DMS 273 treated with DMSO at 0.1 percent for 48 hours (cell line): Measurements from ENCODE around the gene FAM234A.
"Not testable (repeated sequence)": the region's sequence is repeated elsewhere in the genome, so short reads cannot be mapped to it uniquely, and the experiment has no call there.

Source experiments
- DNase-seq: peaks from one replicate; lab custom pipeline; 2025; lab: John Stamatoyannopoulos, UW

The FAM234A gene, protein sequence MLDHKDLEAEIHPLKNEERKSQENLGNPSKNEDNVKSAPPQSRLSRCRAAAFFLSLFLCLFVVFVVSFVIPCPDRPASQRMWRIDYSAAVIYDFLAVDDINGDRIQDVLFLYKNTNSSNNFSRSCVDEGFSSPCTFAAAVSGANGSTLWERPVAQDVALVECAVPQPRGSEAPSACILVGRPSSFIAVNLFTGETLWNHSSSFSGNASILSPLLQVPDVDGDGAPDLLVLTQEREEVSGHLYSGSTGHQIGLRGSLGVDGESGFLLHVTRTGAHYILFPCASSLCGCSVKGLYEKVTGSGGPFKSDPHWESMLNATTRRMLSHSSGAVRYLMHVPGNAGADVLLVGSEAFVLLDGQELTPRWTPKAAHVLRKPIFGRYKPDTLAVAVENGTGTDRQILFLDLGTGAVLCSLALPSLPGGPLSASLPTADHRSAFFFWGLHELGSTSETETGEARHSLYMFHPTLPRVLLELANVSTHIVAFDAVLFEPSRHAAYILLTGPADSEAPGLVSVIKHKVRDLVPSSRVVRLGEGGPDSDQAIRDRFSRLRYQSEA

DNA sequence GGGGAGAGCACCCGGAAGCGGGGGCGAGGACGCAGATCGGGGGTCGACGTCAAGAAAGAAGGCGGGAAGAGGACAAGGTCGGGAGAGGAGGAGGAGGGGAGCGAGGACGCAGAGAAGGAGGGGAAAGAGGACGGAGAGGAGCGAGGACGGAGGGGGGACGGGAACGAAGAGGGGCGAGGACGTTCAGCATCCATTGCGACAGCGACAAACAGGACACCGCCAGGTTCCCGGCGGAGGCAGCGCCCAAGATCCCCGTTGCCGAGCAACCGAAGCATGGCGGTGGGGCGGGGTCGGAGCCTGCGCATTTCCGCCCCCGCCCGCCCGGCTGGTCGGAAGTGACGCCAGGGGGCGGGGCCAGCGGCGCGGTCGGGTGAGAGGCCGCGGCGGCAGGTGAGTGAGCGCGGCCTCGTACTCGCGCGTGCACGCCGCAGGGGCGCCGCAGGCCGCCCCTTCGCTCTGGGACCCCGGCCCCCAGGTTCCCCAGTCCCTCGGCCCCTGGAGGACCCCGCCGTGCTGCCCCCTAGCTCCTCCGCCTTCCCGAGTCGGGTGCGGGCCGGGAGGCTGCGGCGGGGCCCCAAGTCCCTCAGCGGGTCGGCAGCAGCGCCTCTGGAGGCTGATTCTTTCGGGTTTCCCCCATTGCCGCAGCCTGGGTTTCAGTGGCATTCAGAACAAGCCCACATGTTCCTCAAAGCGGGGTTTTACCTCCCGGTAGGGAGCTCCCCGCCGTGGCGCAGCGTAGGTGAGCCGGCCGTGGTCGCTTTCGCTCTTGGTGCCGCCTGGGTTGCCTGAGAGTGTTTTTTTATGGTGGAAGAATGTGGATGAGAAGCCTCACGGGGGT, at the start of gene FAM234A:
TSS of gene FAM234A (plus strand) at position 354 of the 838 bp plus-strand sequence. CDS start 19,593 bp downstream, outside the sequence.
- DNase-seq, result peak; percentile 90

DNA sequence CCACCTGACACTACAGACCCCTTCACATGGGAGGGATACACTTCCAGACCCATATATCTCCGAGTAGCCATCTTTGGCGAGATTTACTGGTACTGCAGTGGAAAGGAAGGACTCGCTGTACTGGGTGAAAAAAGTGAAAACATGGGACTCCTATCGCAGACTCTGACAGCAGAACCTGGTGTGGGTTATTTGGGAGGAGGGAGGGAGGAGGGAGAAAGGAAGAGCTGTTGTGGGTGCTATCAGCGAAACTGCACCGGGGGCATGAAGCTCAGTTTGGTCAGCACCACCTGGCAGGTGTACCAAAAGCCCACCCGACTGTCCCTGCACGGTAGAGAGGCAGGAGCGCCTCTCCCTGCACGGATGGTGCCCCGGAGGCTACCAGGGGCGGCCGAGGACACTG, 49.4 kb upstream of the FAM234A start:
- no peak for DNase-seq

DNA sequence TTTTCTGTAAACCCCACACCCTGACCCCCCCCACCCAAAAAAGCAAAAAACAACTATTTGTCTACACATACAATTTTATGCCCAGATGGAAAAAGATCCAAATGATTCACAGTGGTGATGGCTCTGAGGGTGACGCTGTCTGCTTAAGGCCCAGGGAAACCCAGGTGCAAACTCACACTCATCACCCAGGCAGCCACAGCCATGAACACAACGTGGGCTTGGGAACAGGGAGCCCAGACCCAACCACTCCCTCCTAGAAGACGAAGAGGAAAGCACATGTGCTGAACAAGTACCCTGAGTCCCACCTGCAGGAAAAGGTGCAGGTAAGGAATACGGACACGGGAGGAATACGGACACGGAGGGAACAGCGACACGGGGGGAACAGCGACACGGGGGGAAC, 48.9 kb upstream of the FAM234A start:
- no peak for DNase-seq

DNA sequence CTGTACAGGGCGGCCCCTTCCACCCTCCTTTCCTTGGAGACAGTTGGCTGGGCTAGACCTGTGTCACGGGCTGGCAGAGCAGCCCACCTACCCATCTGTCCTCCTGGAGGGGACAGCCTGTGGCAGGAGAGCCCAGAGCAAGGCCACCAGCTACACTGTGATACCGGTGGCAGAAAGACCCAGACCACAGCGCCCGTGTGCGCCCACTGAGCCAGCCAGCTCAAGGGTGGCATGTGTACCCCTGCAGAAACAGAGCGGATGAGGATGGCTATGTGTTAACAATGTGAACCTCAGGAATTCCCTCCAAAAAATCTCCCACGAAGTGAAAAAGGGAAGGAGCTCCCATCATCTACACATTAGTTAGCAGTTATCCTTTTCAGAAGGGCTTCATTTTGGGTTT, 47.3 kb upstream of the FAM234A start:
- DNase-seq, result no peak

DNA sequence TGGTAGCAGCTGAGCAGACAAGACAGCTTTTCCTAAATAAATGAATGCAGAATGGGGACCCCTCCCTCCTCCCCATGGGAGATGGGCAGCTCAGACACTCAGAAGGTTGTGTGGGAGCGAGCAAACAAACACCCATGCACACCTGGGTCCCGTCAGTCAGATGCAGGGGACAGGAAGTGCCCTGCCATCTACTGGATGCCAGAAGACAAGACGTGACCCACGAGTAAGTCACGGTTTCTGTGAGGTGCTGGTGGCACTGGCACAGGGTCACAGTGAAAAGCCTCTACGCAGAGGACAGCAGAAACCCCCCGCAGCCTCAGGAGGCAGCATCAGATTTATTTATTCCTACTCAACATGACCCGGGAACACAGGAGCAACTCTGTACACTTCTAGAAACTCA, 45.9 kb upstream of the FAM234A start:
- DNase-seq, result no peak

DNA sequence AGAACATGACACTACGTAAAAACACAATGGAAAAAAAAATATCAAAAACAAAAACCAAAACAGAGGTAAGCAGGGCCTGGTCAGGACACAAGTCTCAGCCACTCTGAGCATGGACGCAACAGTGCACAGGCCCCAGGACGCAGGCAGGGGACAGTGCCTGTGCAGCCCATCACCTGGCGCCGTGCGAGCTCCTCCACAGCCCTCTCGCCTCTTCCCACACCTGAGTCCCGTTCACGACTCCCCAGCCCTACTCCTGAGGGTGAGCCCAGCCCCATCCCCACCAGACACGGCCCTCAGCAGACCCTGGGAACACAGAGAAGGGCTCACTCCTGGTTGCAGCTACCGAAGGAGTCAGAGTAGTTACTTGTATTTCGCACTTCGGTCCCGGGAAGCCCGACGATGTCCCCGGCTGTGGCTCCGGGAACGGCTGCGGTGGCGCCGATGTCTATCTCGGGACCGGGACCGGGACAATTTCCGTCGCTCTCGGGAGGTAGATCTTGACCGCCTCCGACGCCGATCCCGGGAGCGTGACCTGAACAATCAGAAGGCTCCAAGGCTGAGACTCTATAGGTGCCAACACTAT, 44.9 kb upstream of the FAM234A start:
- DNase-seq, result no peak

DNA sequence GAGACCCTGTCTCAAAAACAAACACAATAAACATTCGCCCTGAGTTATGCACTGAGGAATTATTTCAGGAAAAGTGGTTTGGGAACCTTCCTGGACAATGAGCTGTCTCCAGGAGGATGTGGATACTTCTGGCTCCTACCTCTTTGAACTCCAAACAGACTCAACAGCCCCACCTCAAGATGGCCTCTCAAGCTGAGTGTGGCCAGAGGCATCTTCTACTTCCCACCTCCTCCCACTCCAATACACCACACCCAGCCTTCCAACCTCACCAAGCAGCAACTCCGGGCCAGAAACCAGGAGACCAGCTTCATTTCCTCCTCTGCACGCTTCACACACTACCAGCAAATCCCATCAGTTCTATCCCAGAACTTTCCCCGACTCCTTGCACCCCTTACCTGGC, 42.8 kb upstream of the FAM234A start:
- DNase-seq, result no peak

DNA sequence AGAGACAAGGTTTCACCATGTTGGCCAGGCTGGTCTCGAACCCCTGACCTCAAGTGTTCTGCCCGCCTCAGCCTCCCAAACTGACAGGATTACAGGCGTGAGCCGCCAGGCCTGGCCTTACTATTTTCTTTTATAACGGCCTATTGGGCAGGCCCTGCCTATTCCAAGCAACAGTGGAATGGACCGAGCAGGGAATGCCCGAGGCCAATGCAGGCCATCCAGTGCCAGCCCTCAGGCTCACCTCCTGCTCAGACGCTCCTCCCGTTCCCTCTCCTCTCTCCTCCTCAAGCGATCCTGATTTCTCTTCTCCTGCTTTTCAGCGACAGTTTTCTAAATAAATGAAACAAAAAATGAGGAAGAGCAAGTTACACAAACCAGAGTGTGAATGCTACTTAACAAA, 41.9 kb upstream of the FAM234A start:
- no peak for DNase-seq

DNA sequence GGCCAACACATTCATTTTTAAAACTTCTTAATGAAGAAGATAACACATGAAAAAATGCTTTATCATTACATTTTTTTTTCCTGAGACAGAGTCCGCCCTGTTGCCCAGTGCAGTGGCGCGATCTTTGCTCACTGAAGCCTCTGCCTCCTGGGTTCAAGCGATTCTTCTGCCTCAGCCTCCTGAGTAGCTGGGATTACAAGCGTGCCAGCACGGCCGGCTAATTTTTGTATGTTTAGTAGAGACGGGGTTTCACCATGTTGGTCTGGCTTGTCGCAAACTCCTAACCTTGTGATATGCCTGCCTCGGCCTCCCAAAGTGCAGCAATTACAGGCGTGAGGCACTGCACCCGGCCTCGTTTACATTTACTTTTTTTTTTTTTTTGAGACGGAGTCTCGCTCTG, 41.2 kb upstream of the FAM234A start:
- no peak for DNase-seq

DNA sequence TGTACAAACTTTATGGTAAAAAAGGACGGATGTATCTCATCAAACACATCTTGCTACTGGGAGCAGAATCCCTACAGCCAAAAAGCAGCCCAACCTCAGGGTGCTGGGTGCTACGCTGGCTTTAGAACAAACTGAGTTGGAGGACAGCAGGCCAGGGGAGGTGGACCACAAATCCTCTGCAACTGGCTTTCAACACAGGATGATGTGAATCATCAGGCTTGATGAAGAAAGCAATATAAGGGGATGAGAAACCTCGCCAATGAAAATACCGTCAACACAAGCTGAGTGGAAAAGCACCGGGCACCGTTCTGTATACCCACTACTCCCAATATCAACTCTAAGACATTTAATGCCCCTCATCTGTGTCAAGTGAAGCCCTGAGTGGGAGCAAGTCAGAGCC, 40.1 kb upstream of the FAM234A start:
- no peak for DNase-seq

DNA sequence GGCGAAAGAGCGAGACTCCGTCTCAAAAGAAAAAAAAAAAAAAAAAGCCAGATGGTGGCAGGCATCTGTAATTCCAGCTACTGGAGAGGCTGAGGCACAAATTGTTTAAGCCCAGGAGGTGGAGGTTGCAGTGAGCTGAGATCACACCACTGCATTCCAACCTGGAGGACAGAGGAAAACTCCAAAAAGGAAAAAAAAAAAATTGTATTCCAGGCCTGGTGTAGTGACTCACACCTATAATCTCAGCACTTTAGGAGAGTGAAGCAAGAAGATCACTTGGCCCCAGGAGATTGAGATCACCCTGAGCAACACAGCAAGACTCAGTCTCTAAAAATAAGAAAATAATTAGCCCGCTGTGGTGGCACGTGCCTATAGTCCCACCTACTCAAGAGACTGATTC, 34.2 kb upstream of the FAM234A start:
- DNase-seq, result no peak

DNA sequence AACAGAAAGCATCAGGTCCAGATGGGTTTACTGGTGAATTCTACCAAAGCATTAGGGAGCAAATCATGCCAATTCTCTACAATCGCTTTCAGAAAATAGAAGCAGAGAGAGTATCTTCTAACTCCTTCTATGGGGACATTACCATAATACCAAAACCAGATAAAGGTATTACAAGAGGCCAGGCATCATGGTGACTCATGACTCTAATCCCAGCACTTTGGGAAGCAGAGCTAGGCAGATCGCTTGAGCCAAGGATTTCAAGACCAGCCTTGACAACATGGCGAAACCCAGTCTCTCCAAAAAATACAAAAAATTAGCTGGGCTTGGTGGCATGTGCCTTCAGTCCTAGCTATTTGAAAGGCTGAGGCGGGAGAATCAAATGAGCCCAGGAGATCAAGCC, 31.4 kb upstream of the FAM234A start:
- DNase-seq, result no peak

DNA sequence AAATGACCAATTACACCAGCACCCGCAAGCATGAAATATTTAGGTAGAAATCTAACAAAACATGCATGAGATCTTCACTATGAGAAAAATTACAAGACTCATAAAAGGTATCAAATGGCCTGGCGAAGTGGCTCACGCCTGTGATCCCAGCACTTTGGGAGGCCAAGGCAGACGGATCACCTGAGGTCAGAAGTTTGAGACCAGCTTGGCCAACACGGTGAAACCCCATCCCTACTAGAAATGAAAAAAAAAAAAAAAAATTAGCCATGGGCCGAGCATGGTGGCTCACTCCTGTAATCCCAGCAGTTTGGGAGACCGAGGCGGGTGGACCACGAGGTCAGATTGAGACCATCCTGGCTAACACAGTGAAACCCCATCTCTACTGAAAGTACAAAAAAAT, 30.6 kb upstream of the FAM234A start:
- DNase-seq, result not testable (repeated sequence)

DNA sequence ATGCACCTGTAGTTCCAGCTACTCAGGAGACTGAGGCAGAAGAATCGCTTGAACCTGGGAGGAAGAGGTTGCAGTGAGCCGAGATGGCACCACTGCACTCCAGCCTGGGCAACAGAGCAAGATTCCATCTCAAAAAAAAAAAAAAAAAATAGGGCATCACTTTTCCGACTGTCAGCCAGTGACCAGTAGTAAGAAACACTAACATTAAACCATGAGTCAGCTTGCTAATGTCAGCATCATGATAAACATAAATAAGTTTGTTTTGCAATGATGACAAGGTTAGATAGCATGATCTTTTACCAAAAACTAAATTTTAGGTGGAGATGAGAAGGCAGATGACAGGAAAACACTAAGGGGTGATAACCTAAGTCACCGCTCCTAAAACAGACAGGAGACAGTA, 25.3 kb upstream of the FAM234A start:
- not testable (repeated sequence) for DNase-seq

DNA sequence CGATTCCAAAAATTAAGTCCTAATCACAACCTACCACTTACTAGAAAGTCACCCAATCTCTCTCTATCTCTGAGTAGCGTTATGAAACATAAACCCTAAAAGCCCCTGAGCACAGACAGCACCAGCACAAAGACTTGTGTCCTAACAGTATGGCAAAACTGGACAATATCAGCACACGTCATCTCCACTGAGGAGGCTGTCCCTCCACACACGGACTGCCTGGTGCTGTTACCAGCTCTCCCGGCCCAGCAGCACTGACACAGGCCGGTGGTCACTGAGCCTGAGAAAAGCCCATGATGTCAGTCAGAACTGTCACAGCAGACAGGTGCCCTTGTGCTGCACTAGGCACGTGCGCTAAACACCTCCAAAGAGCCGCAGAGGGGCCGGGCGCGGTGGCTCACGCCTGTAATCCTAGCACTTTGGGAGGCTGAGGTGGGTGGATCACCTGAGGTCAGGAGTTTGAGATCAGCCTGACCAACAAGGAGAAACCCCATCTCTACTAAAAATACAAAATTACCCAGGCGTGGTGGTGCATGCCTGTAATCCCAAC, 22.9 kb upstream of the FAM234A start:
- DNase-seq, result not testable (repeated sequence)

DNA sequence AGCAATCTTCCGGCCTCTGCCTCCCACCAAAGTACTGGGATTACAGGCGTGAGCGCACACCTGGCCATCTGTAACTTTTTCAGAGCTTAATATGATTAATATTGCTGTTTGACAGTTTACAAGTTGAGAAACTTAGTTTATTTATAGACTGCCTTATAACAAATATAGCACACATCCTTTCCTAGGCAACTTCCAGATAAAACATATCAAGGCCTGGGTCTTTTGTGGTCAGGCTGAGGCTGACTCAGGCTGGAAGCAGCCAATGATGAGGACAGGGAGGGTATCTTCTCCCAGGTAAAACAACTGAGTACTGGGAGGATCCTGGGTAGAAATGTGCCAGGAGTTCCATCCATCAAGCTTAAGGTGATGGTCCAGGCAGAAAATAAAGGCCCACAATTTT, 21.6 kb upstream of the FAM234A start:
- DNase-seq, result no peak

DNA sequence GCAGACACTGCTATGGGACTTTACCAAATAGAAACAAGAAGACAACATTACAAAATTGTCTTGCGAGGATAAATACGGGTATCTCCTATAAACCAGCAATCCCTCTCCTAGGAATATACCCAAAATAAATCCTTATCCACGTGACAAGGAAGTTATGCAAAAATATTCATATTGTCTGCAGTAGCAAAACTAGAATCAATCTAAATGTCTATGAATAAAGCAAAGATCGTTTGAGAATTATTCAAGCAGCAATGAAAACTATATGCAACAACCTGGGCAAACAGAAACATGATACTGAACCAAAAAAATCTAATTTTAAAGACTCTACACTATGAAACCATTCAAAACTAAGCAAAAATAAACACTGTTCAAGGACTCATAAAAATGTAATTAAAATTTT, 14.6 kb upstream of the FAM234A start:
- no peak for DNase-seq

DNA sequence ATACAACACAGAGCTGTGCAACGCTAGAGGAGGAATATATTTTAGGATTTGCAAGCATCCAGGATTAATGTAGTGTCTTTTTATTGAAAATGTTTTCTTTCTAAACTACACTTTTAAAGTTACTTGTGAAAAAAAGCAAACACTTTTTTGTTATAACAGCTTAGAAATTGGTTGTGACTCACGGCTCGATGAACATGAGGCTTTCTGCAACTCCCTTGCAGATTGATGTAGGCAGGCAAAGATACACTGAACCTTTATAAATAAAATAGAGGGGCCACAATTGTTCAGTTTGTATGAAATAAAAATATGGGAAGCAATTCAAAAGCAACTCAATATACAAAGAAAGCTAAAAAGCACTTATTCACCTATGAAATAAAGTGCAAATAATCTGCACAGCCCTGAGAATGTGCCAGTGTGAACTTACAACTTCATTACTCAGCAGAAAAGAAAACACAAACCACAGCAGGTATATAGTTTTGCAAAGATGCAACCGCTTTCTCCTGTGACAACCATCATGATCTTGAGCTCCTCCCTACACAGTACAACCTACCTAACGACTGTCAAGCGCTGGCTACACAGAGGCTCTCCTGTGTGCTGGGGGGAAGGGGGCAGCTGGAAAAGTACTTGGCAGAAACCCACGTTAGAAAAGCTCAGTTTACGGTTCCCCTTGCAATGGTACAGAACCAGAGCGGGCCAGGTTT, 6.3 kb upstream of the FAM234A start:
- DNase-seq, result no peak

DNA sequence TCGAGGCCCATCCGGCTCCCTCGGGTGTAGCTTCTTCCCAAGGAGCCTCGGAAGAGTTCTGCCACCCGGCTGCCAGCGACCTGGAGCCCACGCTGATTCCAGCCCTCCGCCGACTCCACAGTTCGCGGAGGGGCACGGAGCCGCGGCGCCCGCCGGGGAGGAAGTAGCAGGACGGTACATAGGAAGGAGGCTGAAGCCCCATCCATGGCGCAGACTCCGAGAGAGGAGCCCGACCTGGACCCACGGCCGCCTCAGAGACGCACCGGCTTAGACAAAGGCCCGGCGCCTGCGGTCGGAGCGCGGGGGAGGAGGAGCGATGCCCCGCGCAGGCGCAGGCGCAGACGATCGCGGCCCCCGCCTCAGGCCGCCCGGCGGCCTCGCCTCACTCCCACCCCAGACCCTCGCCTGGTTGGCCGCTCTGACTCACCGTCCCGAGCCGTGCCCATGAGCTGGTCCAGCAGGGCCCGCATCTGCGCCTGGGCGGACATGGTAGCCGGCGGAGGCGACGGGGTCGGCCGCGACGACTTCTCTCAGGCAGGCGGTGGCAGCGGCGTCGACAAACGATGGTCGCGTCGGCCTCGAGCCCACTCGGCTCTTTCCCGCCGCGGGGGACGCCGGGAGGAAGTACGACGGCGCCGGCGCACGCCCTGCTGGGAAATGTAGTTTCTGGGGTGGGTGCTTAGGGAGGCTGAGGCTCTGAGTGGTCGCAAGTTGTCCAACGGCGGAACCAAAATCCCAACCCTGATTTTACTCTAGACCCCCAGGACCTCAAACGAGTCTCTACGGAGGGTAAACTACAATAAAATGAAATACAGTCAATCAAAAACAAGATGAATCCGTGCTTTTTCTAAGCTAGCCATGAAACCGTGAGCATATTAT, 5.5 kb upstream of the FAM234A start, which contains the start of gene LUC7L:
TSS of gene LUC7L (minus strand) at position 598 of the 879 bp plus-strand sequence. CDS start at position 488, 110 bp downstream.
- DNase-seq, result peak; percentile 75

DNA sequence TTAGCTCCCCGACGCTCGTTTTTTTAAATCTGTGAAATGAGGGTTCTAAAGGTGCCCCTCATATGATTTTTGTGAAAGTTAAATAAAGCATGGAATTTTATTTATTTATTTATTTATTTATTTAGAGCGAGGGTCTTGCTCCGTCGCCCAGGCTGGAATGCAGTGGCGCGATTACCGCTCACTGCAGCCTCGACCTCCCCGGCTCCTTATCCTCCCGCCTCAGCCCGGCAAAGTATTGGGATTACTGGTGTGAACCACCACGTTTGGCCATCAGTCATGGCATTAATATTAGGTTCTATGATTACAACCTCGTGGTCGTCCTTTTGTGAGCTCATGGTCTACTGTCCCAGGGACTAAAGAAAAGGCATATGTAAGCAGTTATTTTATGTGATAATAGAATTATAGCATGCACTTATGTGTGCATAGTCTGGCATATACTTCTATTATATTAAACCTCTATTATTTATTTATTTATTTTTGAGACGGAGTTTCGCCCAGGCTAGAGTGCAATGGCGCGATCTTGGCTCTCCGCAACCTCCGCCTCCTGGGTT, 4.8 kb upstream of the FAM234A start:
- DNase-seq, result no peak
